H9 (cell line): ENCODE results near the gene MARVELD1. TPM values are rescaled to one million over a fixed set of nuclear protein-coding genes. Genes with fewer than 3 reads are reported as not detected.

Source experiments
- DNase-seq: peaks from one replicate; pipeline ENCODE4 v3.0.0-alpha.2; 2017
- H2AFZ ChIP-seq: one replicate; pipeline ENCODE4 v1.6.1; 2013; ENCODE audit warnings: mild to moderate bottlenecking, low read length, control low read depth, moderate library complexity
- H2AK5ac ChIP-seq: 2 replicates; pipeline ENCODE4 v1.6.1; 2013; ENCODE audit warnings: low read length, control low read depth, mixed read lengths; ENCODE audit not compliant: insufficient read length
- H2BK120ac ChIP-seq: one replicate; pipeline ENCODE4 v1.6.1; 2013; ENCODE audit warnings: low read depth, mild to moderate bottlenecking, low read length, control low read depth, inconsistent platforms; ENCODE audit not compliant: poor library complexity, severe bottlenecking
- H2BK12ac ChIP-seq: 2 replicates; pipeline ENCODE4 v1.6.1; 2013; ENCODE audit warnings: low read length, control low read depth, mixed read lengths, low read depth; ENCODE audit not compliant: insufficient read length
- H2BK15ac ChIP-seq: 2 replicates; pipeline ENCODE4 v1.6.1; 2013; ENCODE audit warnings: low read depth, low read length, control low read depth
- H2BK20ac ChIP-seq: one replicate; pipeline ENCODE4 v1.6.1; 2013; ENCODE audit warnings: low read depth, mild to moderate bottlenecking, low read length, control low read depth, inconsistent platforms; ENCODE audit not compliant: poor library complexity, severe bottlenecking
- H2BK5ac ChIP-seq: 2 replicates; pipeline ENCODE4 v1.6.1; 2013; ENCODE audit warnings: low read length, control low read depth, mixed read lengths; ENCODE audit not compliant: insufficient read length
- H3K14ac ChIP-seq: 2 replicates; pipeline ENCODE4 v1.6.1; 2013; ENCODE audit warnings: low read length, control low read depth; ENCODE audit not compliant: insufficient read depth
- H3K18ac ChIP-seq: 2 replicates; pipeline ENCODE4 v1.6.1; 2013; ENCODE audit warnings: low read depth, mild to moderate bottlenecking, mixed read lengths, low read length, control low read depth; ENCODE audit not compliant: insufficient read length
- H3K23ac ChIP-seq: 2 replicates; pipeline ENCODE4 v1.6.1; 2013; ENCODE audit warnings: low read length, control low read depth, mixed read lengths, low read depth; ENCODE audit not compliant: insufficient read length
- H3K23me2 ChIP-seq: 2 replicates; pipeline ENCODE4 v1.6.1; 2013; ENCODE audit warnings: low read depth, mild to moderate bottlenecking, mixed read lengths, low read length, control low read depth; ENCODE audit not compliant: insufficient read length, poor library complexity, severe bottlenecking
- H3K27ac ChIP-seq: 2 replicates; pipeline ENCODE4 v1.5.1; 2013; ENCODE audit warnings: low read length, control low read depth, mixed read lengths, low read depth; ENCODE audit not compliant: insufficient read length
- H3K27me3 ChIP-seq: 2 replicates; pipeline ENCODE4 v1.6.1; 2013; ENCODE audit warnings: low read length, control low read depth, inconsistent platforms; ENCODE audit not compliant: insufficient read depth
- H3K4ac ChIP-seq: 2 replicates; pipeline ENCODE4 v1.6.1; 2013; ENCODE audit warnings: low read depth, mild to moderate bottlenecking, control low read depth, inconsistent platforms, low read length, moderate library complexity
- H3K4me1 ChIP-seq: 2 replicates; pipeline ENCODE4 v1.6.1; 2013; ENCODE audit warnings: low read length, control low read depth, inconsistent platforms; ENCODE audit not compliant: insufficient read depth
- H3K4me2 ChIP-seq: 2 replicates; pipeline ENCODE4 v1.6.1; 2013; ENCODE audit warnings: low read length, control low read depth, mixed read lengths; ENCODE audit not compliant: insufficient read length, insufficient read depth
- H3K56ac ChIP-seq: 2 replicates; pipeline ENCODE4 v1.6.1; 2013; ENCODE audit warnings: low read depth, mild to moderate bottlenecking, mixed read lengths, low read length, control low read depth; ENCODE audit not compliant: insufficient read length
- H3K79me1 ChIP-seq: 2 replicates; pipeline ENCODE4 v1.6.1; 2013; ENCODE audit warnings: low read depth, mild to moderate bottlenecking, moderate library complexity, low read length, control low read depth, inconsistent platforms; ENCODE audit not compliant: insufficient read depth, poor library complexity, severe bottlenecking
- H3K79me2 ChIP-seq: 2 replicates; pipeline ENCODE4 v1.6.1; 2013; ENCODE audit warnings: low read length, control low read depth, inconsistent platforms; ENCODE audit not compliant: insufficient read depth
- H3K9ac ChIP-seq: 2 replicates; pipeline ENCODE4 v1.6.1; 2013; ENCODE audit warnings: low read length, control low read depth, mixed read lengths; ENCODE audit not compliant: insufficient read length; ENCODE audit errors: extremely low read depth
- H3K9me3 ChIP-seq: one replicate; pipeline ENCODE4 v1.6.1; 2013; ENCODE audit warnings: low read depth, low read length, inconsistent platforms; ENCODE audit not compliant: control insufficient read depth
- H3T11ph ChIP-seq: one replicate; pipeline ENCODE4 v1.6.1; 2013; ENCODE audit warnings: mild to moderate bottlenecking, low read length, control low read depth, inconsistent platforms
- H4K20me1 ChIP-seq: one replicate; pipeline ENCODE4 v1.6.1; 2013; ENCODE audit not compliant: control insufficient read depth, insufficient read length, insufficient read depth
- H4K5ac ChIP-seq: 2 replicates; pipeline ENCODE4 v1.6.1; 2013; ENCODE audit warnings: low read depth, mild to moderate bottlenecking, mixed read lengths, low read length, control low read depth; ENCODE audit not compliant: insufficient read length
- H4K8ac ChIP-seq: replicated peaks from 2 replicates; pipeline ENCODE4 v1.6.1; 2013; ENCODE audit warnings: low read length, control low read depth, mixed read lengths, low read depth; ENCODE audit not compliant: insufficient read length
- H4K91ac ChIP-seq: 2 replicates; pipeline ENCODE4 v1.6.1; 2013; ENCODE audit warnings: low read depth, mild to moderate bottlenecking, moderate library complexity, mixed read lengths, low read length, control low read depth; ENCODE audit not compliant: insufficient read length
- H3K27ac Mint-ChIP-seq, 3 experiments: 2 replicates in 2 of 3; 3 replicates in 1 of 3; pipeline ENCODE4 v1.8.0; 2020 to 2021; ENCODE audit warnings: mixed read lengths in 3 of 3, mild to moderate bottlenecking in 1 of 3, moderate library complexity in 1 of 3
- H3K27me3 Mint-ChIP-seq: 2 replicates; pipeline ENCODE4 v1.8.0; 2021; ENCODE audit warnings: low read depth, mild to moderate bottlenecking, moderate library complexity, mixed read lengths
- H3K36me3 Mint-ChIP-seq, 3 experiments: 2 replicates in 2 of 3; 3 replicates in 1 of 3; pipeline ENCODE4 v1.8.0; 2020 to 2021; ENCODE audit warnings: low read depth in 3 of 3, mixed read lengths in 3 of 3; ENCODE audit not compliant: insufficient read depth in 1 of 3
- H3K4me1 Mint-ChIP-seq, 2 experiments: 2 replicates each; pipeline ENCODE4 v1.8.0; 2020; ENCODE audit warnings: mixed read lengths in 2 of 2
- H3K4me3 Mint-ChIP-seq, 2 experiments: 2 replicates in 1 of 2; 3 replicates in 1 of 2; pipeline ENCODE4 v1.8.0; 2020 to 2021; ENCODE audit warnings: mild to moderate bottlenecking in 2 of 2, mixed read lengths in 2 of 2, moderate library complexity in 1 of 2
- H3K9me3 Mint-ChIP-seq, 2 experiments: 2 replicates in 1 of 2; 3 replicates in 1 of 2; pipeline ENCODE4 v1.8.0; 2020; ENCODE audit warnings: mild to moderate bottlenecking in 2 of 2, mixed read lengths in 2 of 2, moderate library complexity in 1 of 2
- WGBS: extraction: QIAGEN DNeasy Blood & Tissue Kit; methylation state at CpG from one replicate; pipeline ENCODE4 v1.1.7; 2013; ENCODE audit warnings: missing lambda C conversion rate, low lambda C conversion rate, mixed read lengths; ENCODE audit not compliant: insufficient read length; ENCODE audit errors: extremely low coverage; 5-methylcytosine and 5-hydroxymethylcytosine counted together
- total RNA-seq: library from RNA; stranded (reverse); gene quantifications from 2 replicates; pipeline ENCODE4 v1.2.1, GENCODE V29; 2021
- TF ChIP-seq, protein P1 (sequence below): fragments of 200-600 bp; sonication (generic); conservative IDR thresholded peaks from 3 replicates; pipeline ENCODE4 v1.8.0; 2021; ENCODE audit warnings: antibody characterized with exemption, mild to moderate bottlenecking

Gene MARVELD1
- total RNA-seq, 1 experiment from 2014 or later = 26.7 TPM

DNA sequence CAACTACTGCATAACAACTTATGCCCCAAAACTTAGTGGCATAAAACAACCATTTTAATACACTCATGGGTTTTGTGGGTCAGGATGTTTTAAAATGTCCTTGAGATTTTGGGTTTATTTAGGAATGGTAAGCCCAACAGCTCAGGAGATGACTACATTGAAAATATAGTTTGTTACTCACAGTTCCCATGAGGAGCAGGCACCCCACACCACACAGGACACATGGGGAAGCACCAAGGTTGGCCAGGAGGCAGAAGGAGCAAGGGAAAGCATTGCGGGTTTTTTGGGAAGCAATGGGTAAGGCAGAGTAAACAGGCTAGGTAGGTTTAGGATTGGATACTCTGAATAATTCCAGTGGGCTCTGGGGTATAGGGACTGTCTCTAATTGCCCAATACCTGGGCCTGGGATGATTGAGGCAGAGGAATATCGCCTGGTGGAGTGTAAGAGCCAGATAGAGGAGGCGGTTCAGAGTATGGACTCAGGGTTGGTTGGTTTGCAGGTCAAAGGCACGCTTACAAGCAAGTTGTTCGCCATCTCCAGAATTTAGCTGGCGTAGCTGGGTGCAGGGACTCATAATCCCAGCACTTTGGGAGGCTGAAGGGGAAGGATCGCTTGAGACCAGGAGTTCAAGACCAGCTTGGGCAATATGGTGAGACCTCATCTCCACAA lies 10.0 kb upstream of the MARVELD1 start:
- WGBS = no CpG with 5 or more reads among the region's 7 CpGs
- Mint-ChIP-seq H3K4me3 (no peak overlapping the region), H3K4me1 (peaks cover 0 to 2% of the 10 kb centered on the region in 2 experiments; a peak in 1 of 4 replicates), H3K27ac (no peak overlapping the region), H3K9me3 (no peaks in the 10 kb centered on the region), H3K27me3 (peaks cover 9% of the 10 kb centered on the region), H3K36me3 (no peaks in the 10 kb centered on the region)
- H3K4me1 ChIP-seq = no peaks in the 10 kb centered on the region
- no peaks in the 10 kb centered on the region for H3K79me1 ChIP-seq
- H3K27ac ChIP-seq = no peak overlapping the region
- no peaks in the 10 kb centered on the region for H4K20me1 ChIP-seq
- no peak overlapping the region for H2BK120ac ChIP-seq
- no peaks in the 10 kb centered on the region for H3K9me3 ChIP-seq
- H3K79me2 ChIP-seq = no peaks in the 10 kb centered on the region
- DNase-seq = no peak
- H3K27me3 ChIP-seq = no peaks in the 10 kb centered on the region
- no peak overlapping the region for H3K18ac ChIP-seq
- H3K23me2 ChIP-seq = no peaks in the 10 kb centered on the region
- no peak overlapping the region for H2BK20ac ChIP-seq
- no peak overlapping the region for H2AK5ac ChIP-seq
- no peak overlapping the region for H2BK5ac ChIP-seq
- no peak overlapping the region for H3K9ac ChIP-seq
- no peak overlapping the region for H4K8ac ChIP-seq
- H3K4ac ChIP-seq = no peak overlapping the region
- no peak overlapping the region for H4K91ac ChIP-seq
- no peak overlapping the region for H3K14ac ChIP-seq
- no peak overlapping the region for H4K5ac ChIP-seq
- no peak overlapping the region for H2BK12ac ChIP-seq
- H2BK15ac ChIP-seq = no peak overlapping the region
- H2AFZ ChIP-seq = no peak overlapping the region
- H3K56ac ChIP-seq = no peak overlapping the region
- H3K23ac ChIP-seq = no peak overlapping the region
- TF ChIP-seq, protein P1, sequence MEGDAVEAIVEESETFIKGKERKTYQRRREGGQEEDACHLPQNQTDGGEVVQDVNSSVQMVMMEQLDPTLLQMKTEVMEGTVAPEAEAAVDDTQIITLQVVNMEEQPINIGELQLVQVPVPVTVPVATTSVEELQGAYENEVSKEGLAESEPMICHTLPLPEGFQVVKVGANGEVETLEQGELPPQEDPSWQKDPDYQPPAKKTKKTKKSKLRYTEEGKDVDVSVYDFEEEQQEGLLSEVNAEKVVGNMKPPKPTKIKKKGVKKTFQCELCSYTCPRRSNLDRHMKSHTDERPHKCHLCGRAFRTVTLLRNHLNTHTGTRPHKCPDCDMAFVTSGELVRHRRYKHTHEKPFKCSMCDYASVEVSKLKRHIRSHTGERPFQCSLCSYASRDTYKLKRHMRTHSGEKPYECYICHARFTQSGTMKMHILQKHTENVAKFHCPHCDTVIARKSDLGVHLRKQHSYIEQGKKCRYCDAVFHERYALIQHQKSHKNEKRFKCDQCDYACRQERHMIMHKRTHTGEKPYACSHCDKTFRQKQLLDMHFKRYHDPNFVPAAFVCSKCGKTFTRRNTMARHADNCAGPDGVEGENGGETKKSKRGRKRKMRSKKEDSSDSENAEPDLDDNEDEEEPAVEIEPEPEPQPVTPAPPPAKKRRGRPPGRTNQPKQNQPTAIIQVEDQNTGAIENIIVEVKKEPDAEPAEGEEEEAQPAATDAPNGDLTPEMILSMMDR = no peak
- H3T11ph ChIP-seq = no peak overlapping the region
- H3K4me2 ChIP-seq = no peak overlapping the region
